ENCODE data around the gene TSPAN16. TPM values are rescaled to one million over a fixed set of nuclear protein-coding genes. Genes with fewer than 3 reads are reported as not detected.
A peak's percentile ranks its signal among the peaks of the same experiment; 100 is the strongest.

TSPAN16 gene
- total and polyA plus RNA-seq, 2 of the 13 experiments (the other 11 are each of a cell fraction or from before 2014, with no cell fraction given) = not detected

DNA sequence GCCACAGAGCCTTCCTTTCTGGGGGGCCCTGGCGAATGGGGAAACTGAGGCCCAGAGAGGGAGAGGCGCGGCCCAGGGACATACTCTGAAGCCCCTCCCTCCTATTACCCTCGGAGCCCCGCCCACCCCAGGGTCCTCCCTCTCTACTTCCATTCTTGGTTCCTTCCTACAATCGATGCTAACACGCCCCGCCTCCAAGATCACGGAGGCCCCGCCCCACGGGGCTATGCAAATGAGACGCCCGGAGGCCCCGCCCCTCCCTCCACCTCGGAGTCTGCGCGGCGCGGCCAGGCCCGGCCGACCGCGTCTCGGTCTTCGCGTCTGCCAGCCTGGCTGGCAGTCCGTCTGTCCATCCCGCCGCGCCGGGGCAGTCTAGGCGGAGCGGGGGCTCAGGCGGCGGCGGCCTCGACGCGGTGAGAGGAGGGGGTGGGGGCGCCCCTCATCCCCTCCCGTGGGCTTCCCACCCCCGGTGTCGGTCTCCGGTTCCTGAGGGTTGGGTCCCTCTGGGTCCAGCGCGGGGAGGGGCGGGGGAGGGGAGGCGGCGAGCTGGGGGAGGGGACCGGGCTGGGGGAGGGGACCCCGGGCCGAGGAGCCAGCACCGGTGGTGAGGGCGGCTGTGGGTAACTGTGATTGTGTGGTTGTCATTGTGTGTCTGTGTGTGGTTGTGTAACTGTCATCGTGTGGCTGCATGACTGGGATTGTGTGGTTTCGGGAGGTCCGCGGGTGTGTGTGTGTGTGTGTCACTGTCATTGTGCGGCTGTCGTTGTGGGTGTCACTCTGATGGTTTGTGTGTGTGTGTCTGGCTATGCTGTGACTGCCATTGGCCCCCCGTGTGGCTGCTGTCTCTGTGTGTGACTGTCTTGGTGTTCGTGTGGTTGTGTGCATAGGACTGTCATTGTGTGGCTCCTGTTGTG lies 59.5 kb downstream of the TSPAN16 start, which contains the start of gene PLPPR2 (continued):
- TF ChIP-seq, protein P1, sequence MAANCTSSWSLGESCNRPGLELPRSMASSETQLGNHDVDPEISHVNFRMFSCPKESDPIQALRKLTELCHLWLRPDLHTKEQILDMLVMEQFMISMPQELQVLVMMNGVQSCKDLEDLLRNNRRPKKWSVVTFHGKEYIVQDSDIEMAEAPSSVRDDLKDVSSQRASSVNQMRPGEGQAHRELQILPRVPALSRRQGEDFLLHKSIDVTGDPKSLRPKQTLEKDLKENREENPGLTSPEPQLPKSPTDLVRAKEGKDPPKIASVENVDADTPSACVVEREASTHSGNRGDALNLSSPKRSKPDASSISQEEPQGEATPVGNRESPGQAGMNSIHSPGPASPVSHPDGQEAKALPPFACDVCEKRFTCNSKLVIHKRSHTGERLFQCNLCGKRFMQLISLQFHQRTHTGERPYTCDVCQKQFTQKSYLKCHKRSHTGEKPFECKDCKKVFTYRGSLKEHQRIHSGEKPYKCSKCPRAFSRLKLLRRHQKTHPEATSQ (CRISPR knock-in tag; IDR thresholded peaks at IDR 0.05; ENCODE audit: borderline replicate concordance) = no peak
- TF ChIP-seq CHCHD3 (CRISPR knock-in tag; IDR thresholded peaks at IDR 0.05) (no peak), YEATS4 (CRISPR knock-in tag; IDR thresholded peaks at IDR 0.05; ENCODE audit: borderline replicate concordance) (no peak), ZNF569 (CRISPR knock-in tag; IDR thresholded peaks at IDR 0.05; ENCODE audit: borderline replicate concordance) (no peak), RFXAP (CRISPR knock-in tag; IDR thresholded peaks at IDR 0.05; ENCODE audit: borderline replicate concordance) (no peak), KDM1A (CRISPR knock-in tag; IDR thresholded peaks at IDR 0.05) (no peak), CCDC6 (CRISPR knock-in tag; IDR thresholded peaks at IDR 0.05) (0 out of 2 replicates have a peak, but pooled peaks have one; percentile 35), MED13 (CRISPR knock-in tag; IDR thresholded peaks at IDR 0.05) (no peak), HDAC6 (IDR thresholded peaks at IDR 0.05; ENCODE audit: low read depth, low read length) (no peak), ZIK1 (CRISPR knock-in tag; IDR thresholded peaks at IDR 0.05; ENCODE audit: borderline replicate concordance, low read depth) (0 out of 2 replicates have a peak, but pooled peaks have one; percentile 48), JUN (CRISPR knock-in tag; IDR thresholded peaks at IDR 0.05) (no peak), PHF8 (CRISPR knock-in tag; IDR thresholded peaks at IDR 0.05) (0 out of 2 replicates have a peak, but pooled peaks have one; percentile 22), ZNF343 (CRISPR knock-in tag; IDR thresholded peaks at IDR 0.05) (no peak), ZNF747 (CRISPR knock-in tag; IDR thresholded peaks at IDR 0.05; ENCODE audit: borderline replicate concordance) (peak; percentile 54; the same call in 1 of the 2 replicates), HOXD1 (CRISPR knock-in tag; IDR thresholded peaks at IDR 0.05) (no peak; the same call in 1 of the 2 replicates), ZNF724P (CRISPR knock-in tag; IDR thresholded peaks at IDR 0.05; ENCODE audit: borderline replicate concordance) (no peak), ZNF501 (CRISPR knock-in tag; IDR thresholded peaks at IDR 0.05) (no peak), ELF4 (CRISPR knock-in tag; IDR thresholded peaks at IDR 0.05; ENCODE audit: borderline replicate concordance) (no peak)
- TF ChIP-seq, protein P2, sequence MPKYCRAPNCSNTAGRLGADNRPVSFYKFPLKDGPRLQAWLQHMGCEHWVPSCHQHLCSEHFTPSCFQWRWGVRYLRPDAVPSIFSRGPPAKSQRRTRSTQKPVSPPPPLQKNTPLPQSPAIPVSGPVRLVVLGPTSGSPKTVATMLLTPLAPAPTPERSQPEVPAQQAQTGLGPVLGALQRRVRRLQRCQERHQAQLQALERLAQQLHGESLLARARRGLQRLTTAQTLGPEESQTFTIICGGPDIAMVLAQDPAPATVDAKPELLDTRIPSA (CRISPR knock-in tag; IDR thresholded peaks at IDR 0.05; ENCODE audit: borderline replicate concordance) = 0 out of 2 replicates have a peak, but pooled peaks have one; percentile 33
- TF ChIP-seq, protein P3, sequence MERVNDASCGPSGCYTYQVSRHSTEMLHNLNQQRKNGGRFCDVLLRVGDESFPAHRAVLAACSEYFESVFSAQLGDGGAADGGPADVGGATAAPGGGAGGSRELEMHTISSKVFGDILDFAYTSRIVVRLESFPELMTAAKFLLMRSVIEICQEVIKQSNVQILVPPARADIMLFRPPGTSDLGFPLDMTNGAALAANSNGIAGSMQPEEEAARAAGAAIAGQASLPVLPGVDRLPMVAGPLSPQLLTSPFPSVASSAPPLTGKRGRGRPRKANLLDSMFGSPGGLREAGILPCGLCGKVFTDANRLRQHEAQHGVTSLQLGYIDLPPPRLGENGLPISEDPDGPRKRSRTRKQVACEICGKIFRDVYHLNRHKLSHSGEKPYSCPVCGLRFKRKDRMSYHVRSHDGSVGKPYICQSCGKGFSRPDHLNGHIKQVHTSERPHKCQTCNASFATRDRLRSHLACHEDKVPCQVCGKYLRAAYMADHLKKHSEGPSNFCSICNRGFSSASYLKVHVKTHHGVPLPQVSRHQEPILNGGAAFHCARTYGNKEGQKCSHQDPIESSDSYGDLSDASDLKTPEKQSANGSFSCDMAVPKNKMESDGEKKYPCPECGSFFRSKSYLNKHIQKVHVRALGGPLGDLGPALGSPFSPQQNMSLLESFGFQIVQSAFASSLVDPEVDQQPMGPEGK (CRISPR knock-in tag; IDR thresholded peaks at IDR 0.05) = no peak
- TF ChIP-seq, protein P4, sequence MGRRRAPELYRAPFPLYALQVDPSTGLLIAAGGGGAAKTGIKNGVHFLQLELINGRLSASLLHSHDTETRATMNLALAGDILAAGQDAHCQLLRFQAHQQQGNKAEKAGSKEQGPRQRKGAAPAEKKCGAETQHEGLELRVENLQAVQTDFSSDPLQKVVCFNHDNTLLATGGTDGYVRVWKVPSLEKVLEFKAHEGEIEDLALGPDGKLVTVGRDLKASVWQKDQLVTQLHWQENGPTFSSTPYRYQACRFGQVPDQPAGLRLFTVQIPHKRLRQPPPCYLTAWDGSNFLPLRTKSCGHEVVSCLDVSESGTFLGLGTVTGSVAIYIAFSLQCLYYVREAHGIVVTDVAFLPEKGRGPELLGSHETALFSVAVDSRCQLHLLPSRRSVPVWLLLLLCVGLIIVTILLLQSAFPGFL (CRISPR knock-in tag; IDR thresholded peaks at IDR 0.05) = no peak
- TF ChIP-seq, protein P5, sequence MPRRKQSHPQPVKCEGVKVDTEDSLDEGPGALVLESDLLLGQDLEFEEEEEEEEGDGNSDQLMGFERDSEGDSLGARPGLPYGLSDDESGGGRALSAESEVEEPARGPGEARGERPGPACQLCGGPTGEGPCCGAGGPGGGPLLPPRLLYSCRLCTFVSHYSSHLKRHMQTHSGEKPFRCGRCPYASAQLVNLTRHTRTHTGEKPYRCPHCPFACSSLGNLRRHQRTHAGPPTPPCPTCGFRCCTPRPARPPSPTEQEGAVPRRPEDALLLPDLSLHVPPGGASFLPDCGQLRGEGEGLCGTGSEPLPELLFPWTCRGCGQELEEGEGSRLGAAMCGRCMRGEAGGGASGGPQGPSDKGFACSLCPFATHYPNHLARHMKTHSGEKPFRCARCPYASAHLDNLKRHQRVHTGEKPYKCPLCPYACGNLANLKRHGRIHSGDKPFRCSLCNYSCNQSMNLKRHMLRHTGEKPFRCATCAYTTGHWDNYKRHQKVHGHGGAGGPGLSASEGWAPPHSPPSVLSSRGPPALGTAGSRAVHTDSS (CRISPR knock-in tag; conservative IDR thresholded peaks at IDR 0.05) = no peak
